Retinal pigment epithelial cell (primary cell): ENCODE results near the gene BCL11B.

ENCODE experiments used
- DNase-seq: peaks from one replicate; pipeline ENCODE4 v3.0.0-alpha.2; 2010; ENCODE audit warnings: low read depth
- H3K4me3 ChIP-seq: 2 replicates; pipeline ENCODE4 v1.5.1; 2011; ENCODE audit warnings: mild to moderate bottlenecking, low read length, control low read depth, moderate library complexity
- CTCF ChIP-seq: conservative IDR thresholded peaks from 2 replicates; pipeline ENCODE4 v1.5.1; 2011; ENCODE audit warnings: low read depth, low read length, control low read depth, inconsistent platforms

Gene BCL11B

GRCh38 chr14:99121319-99121875 lies 150.6 kb downstream of the BCL11B start:
- no peak for TF ChIP-seq CTCF
- no peak for DNase-seq
- H3K4me3 ChIP-seq: no peak overlapping the region

DNA sequence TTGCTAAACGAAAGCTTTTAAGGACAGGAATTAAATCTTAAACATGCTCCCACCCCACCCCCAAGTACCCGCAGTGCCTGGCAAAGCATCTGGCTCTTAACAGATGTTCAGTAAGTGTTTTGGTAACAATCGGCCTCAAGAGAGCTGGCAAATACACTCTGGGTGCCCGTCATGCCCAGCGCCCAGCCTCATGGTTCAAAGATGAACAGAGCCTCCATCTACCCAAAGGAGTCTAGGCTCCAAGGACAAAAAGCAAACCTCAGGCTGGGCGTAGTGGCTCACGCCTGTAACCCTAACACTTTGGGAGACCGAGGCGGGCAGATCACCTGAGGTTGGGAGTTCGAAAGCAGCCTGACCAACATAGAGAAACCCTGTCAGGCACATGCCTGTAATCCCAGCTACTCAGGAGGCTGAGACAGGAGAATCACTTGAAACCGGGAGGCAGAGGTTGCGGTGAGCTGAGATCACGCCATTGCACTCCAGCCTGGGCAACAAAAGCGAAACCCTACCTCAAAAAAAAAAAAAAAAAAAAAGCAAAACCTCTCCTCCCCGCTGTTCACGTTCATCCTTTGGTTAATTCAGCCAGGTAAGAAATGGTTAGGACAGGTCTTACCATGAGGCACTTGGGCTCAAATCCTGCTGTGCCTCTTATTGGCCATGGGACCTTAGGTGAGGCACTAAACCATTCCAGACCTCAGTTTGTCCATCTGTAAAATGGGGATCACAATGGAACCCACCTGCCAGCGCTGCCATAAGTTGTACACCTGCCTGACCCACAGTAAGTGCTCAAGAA lies 151.3 kb downstream of the BCL11B start:
- no peak overlapping the region for H3K4me3 ChIP-seq
- no peak for TF ChIP-seq CTCF

GRCh38 chr14:99119554-99120525 lies 152.2 kb downstream of the BCL11B start:
- H3K4me3 ChIP-seq: no peak overlapping the region
- DNase-seq: no peak
- no peak for TF ChIP-seq CTCF

More for the DNA sequence above, 151.3 kb downstream of the BCL11B start:
- DNase-seq: no peak
